Measurements from ENCODE around the gene SLC2A6. TPM values are rescaled to one million over a fixed set of nuclear protein-coding genes. Genes with fewer than 3 reads are reported as not detected.

SLC2A6 gene
- polyA plus RNA-seq, 1 donor (not counting 4 experiments of a cell fraction or from before 2014, with no cell fraction given) = 15.9 TPM

- no peak for DNase-seq (ENCODE audit: low read depth, low spot score)
- TF ChIP-seq EZH2 (IDR thresholded peaks at IDR 0.05; ENCODE audit: low read length) = no peak
- TF ChIP-seq, protein P1, sequence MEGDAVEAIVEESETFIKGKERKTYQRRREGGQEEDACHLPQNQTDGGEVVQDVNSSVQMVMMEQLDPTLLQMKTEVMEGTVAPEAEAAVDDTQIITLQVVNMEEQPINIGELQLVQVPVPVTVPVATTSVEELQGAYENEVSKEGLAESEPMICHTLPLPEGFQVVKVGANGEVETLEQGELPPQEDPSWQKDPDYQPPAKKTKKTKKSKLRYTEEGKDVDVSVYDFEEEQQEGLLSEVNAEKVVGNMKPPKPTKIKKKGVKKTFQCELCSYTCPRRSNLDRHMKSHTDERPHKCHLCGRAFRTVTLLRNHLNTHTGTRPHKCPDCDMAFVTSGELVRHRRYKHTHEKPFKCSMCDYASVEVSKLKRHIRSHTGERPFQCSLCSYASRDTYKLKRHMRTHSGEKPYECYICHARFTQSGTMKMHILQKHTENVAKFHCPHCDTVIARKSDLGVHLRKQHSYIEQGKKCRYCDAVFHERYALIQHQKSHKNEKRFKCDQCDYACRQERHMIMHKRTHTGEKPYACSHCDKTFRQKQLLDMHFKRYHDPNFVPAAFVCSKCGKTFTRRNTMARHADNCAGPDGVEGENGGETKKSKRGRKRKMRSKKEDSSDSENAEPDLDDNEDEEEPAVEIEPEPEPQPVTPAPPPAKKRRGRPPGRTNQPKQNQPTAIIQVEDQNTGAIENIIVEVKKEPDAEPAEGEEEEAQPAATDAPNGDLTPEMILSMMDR (optimal IDR thresholded peaks at IDR 0.05 in 1 of 3, IDR thresholded peaks at IDR 0.05 in 1 of 3, conservative IDR thresholded peaks at IDR 0.05 in 1 of 3; ENCODE audit: extremely low read depth in 1 of 3, insufficient read depth in 2 of 3, low read length in 3 of 3) = no peak
- dilution Hi-C loops (cut with MboI; ENCODE audit: extremely low pct_ligation_motif_present, low sequenced_read_pairs) = no loop called here
- Histone ChIP-seq H3K36me3 (ENCODE audit: control insufficient read depth in 2 of 2, extremely low read depth in 1 of 2, insufficient read depth in 2 of 2, low read length in 2 of 2) (no peaks in the 10 kb centered on the region), H3K4me3 (ENCODE audit: control insufficient read depth in 2 of 3, extremely low read depth in 1 of 3, insufficient read depth in 2 of 3, low read depth in 1 of 3, low read length in 3 of 3) (no peak overlapping the region), H3K4me2 (ENCODE audit: control insufficient read depth, extremely low read depth, insufficient read depth, low read depth, low read length) (no peak overlapping the region), H3K9me3 (ENCODE audit: control insufficient read depth, low read depth, low read length) (peaks cover 2% of the 10 kb centered on the region), H3K27ac (ENCODE audit: control insufficient read depth, insufficient read depth, low read length) (no peak overlapping the region), H3K9ac (ENCODE audit: control insufficient read depth, extremely low read depth, insufficient read depth, low read length) (no peak overlapping the region), H3K27me3 (ENCODE audit: control insufficient read depth, extremely low read depth, insufficient read depth, low read length) (peaks cover 23% of the 10 kb centered on the region), H4K20me1 (ENCODE audit: control insufficient read depth, extremely low read depth, insufficient read depth, low read length) (peaks cover 2% of the 10 kb centered on the region), H3K4me1 (ENCODE audit: control insufficient read depth, extremely low read depth, insufficient read depth, low read length) (no peaks in the 10 kb centered on the region), H3K79me2 (ENCODE audit: control insufficient read depth, insufficient read depth, low read length) (no peaks in the 10 kb centered on the region), H2AFZ (ENCODE audit: control insufficient read depth, low read length) (no peak overlapping the region), H3K9me1 (ENCODE audit: control insufficient read depth, extremely low read depth, insufficient read depth, low read length) (no peaks in the 10 kb centered on the region)
- no peak for FAIRE-seq
These were observed 37.5 kb upstream of the SLC2A6 start for GRCh38 chr9:133516256-133516960.

DNA sequence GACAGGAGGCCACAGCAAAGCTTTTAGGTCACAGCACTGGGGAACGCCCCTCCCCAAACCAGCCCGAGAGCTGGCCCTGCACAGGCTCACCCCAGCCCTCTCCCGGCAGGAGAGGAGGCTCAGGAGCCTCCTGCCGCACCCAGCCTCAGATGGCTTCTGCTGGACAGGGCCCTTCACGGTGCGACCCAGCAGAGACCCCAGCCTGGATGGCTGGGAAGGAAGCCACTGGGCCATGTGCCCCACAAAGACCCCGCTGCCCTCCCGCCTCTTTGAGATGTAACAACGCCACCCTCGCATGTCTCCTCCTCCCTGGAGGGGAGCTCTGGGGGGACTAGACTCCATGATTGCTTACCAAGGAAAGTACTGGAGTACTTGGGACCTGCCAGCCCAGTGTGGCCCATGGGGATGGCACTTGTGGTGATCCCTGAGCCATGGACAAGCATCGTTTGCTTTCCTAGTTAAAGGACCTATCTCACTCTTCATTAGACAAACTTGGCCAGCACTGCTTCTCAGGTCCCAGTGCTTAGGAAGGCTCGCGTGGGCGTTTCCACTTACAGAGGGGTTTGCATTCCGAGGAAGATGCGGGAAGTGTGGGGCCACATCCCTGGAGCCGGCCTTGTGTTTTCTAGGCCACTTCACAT lies 36.8 kb upstream of the SLC2A6 start:
- H2AFZ ChIP-seq (ENCODE audit: control insufficient read depth, low read length) = no peak overlapping the region
- H3K27ac ChIP-seq (ENCODE audit: control insufficient read depth, insufficient read depth, low read length) = no peak overlapping the region
- peaks cover 2% of the 10 kb centered on the region for H3K9me3 ChIP-seq (ENCODE audit: control insufficient read depth, low read depth, low read length)
- dilution Hi-C loops (cut with MboI; ENCODE audit: extremely low pct_ligation_motif_present, low sequenced_read_pairs) = no loop called here
- FAIRE-seq (no peak), DNase-seq (ENCODE audit: low read depth, low spot score) (no peak)
- TF ChIP-seq, protein P1 (optimal IDR thresholded peaks at IDR 0.05 in 1 of 3, IDR thresholded peaks at IDR 0.05 in 1 of 3, conservative IDR thresholded peaks at IDR 0.05 in 1 of 3; ENCODE audit: extremely low read depth in 1 of 3, insufficient read depth in 2 of 3, low read length in 3 of 3) = no peak
- no peak for TF ChIP-seq EZH2 (IDR thresholded peaks at IDR 0.05; ENCODE audit: low read length)
- no peak overlapping the region for H3K4me2 ChIP-seq (ENCODE audit: control insufficient read depth, extremely low read depth, insufficient read depth, low read depth, low read length)
- H3K79me2 ChIP-seq (ENCODE audit: control insufficient read depth, insufficient read depth, low read length) = no peaks in the 10 kb centered on the region
- H3K36me3 ChIP-seq (ENCODE audit: control insufficient read depth in 2 of 2, extremely low read depth in 1 of 2, insufficient read depth in 2 of 2, low read length in 2 of 2) = no peaks in the 10 kb centered on the region
- no peak overlapping the region for H3K4me3 ChIP-seq (ENCODE audit: control insufficient read depth in 2 of 3, extremely low read depth in 1 of 3, insufficient read depth in 2 of 3, low read depth in 1 of 3, low read length in 3 of 3)
- H3K9ac ChIP-seq (ENCODE audit: control insufficient read depth, extremely low read depth, insufficient read depth, low read length) = no peak overlapping the region
- H4K20me1 ChIP-seq (ENCODE audit: control insufficient read depth, extremely low read depth, insufficient read depth, low read length) = peaks cover 2% of the 10 kb centered on the region
- no peaks in the 10 kb centered on the region for H3K4me1 ChIP-seq (ENCODE audit: control insufficient read depth, extremely low read depth, insufficient read depth, low read length)
- no peaks in the 10 kb centered on the region for H3K9me1 ChIP-seq (ENCODE audit: control insufficient read depth, extremely low read depth, insufficient read depth, low read length)
- H3K27me3 ChIP-seq (ENCODE audit: control insufficient read depth, extremely low read depth, insufficient read depth, low read length) = peaks cover 18% of the 10 kb centered on the region

Measured in keratinocyte (primary cell).